HepG2 (cell line): Measurements from ENCODE around the gene ACTG2. TPM values are rescaled to one million over a fixed set of nuclear protein-coding genes. Genes with fewer than 3 reads are reported as not detected.

Experiments used
- ELF3 ChIP-seq: IDR thresholded peaks from 2 replicates; pipeline ENCODE4 v1.6.1; 2016; ENCODE audit warnings: missing genetic modification reagents, missing compliant biosample characterization
- ETV5 ChIP-seq: IDR thresholded peaks from 2 replicates; pipeline ENCODE4 v1.6.1; 2018; ENCODE audit warnings: missing biosample characterization, missing genetic modification reagents, inconsistent platforms, borderline replicate concordance
- FOXP1 ChIP-seq, 2 experiments: fragments of 450-650 bp in 1 of 2; IDR thresholded peaks; 2 replicates each; pipeline ENCODE4 v1.6.1; 2017 to 2018; ENCODE audit warnings: antibody characterized with exemption in 1 of 2
- MED8 ChIP-seq: sonication (generic); formaldehyde crosslinking; IDR thresholded peaks from 2 replicates; pipeline ENCODE4 v1.8.1; 2023; ENCODE audit warnings: mild to moderate bottlenecking, missing genetic modification reagents; ENCODE audit not compliant: insufficient replicate concordance
- MEIS2 ChIP-seq: sonication (generic); formaldehyde crosslinking; IDR thresholded peaks from 2 replicates; pipeline ENCODE4 v1.9.0; 2021; ENCODE audit warnings: mild to moderate bottlenecking, missing genetic modification reagents
- NFYB ChIP-seq: sonication (generic); formaldehyde crosslinking; IDR thresholded peaks from 2 replicates; pipeline ENCODE4 v1.4.0; 2020; ENCODE audit warnings: missing genetic modification reagents
- ONECUT2 ChIP-seq: sonication (generic); formaldehyde crosslinking; IDR thresholded peaks from 2 replicates; pipeline ENCODE4 v1.4.0; 2020; ENCODE audit warnings: missing genetic modification reagents
- PAWR ChIP-seq: sonication (generic); formaldehyde crosslinking; IDR thresholded peaks from 2 replicates; pipeline ENCODE4 v1.4.0; 2020; ENCODE audit warnings: missing genetic modification reagents, mild to moderate bottlenecking, borderline replicate concordance
- TCF7L2 ChIP-seq: IDR thresholded peaks from 2 replicates; pipeline ENCODE4 v1.6.1; 2011; ENCODE audit warnings: mild to moderate bottlenecking, low read depth, low read length, moderate library complexity
- TRAFD1 ChIP-seq: sonication (generic); formaldehyde crosslinking; IDR thresholded peaks from 2 replicates; pipeline ENCODE4 v1.5.1; 2020; ENCODE audit warnings: missing genetic modification reagents, mild to moderate bottlenecking, borderline replicate concordance
- ZBTB3 ChIP-seq: sonication (generic); formaldehyde crosslinking; IDR thresholded peaks from 2 replicates; pipeline ENCODE4 v1.4.0; 2020; ENCODE audit warnings: low read depth, mild to moderate bottlenecking, moderate library complexity, missing genetic modification reagents, borderline replicate concordance
- ZBTB7B ChIP-seq: sonication (generic); formaldehyde crosslinking; IDR thresholded peaks from 2 replicates; pipeline ENCODE4 v1.4.0; 2020; ENCODE audit warnings: missing genetic modification reagents
- ZNF367 ChIP-seq: sonication (generic); formaldehyde crosslinking; IDR thresholded peaks from 2 replicates; pipeline ENCODE4 v1.4.0; 2020; ENCODE audit warnings: missing genetic modification reagents, borderline replicate concordance
- ZNF589 ChIP-seq: sonication (generic); formaldehyde crosslinking; conservative IDR thresholded peaks from 2 replicates; pipeline ENCODE4 v1.8.0; 2022; ENCODE audit warnings: mild to moderate bottlenecking, moderate library complexity, missing genetic modification reagents
- ZNF713 ChIP-seq: sonication (generic); formaldehyde crosslinking; IDR thresholded peaks from 2 replicates; pipeline ENCODE4 v1.4.0; 2020; ENCODE audit warnings: mild to moderate bottlenecking, missing genetic modification reagents
- ZNF75D ChIP-seq: sonication (generic); formaldehyde crosslinking; IDR thresholded peaks from 2 replicates; pipeline ENCODE4 v1.8.1; 2023; ENCODE audit warnings: missing genetic modification reagents, mild to moderate bottlenecking, borderline replicate concordance
- polyA plus RNA-seq, 8 experiments: library from polyadenylated mRNA; depleted of rRNA in 3 of 8; stranded (reverse) in 7 of 8; unstranded in 1 of 8; fragments of >200 nt; fragmentation: Illumina TruSeq in 4 of 8; extraction: Trizol in 4 of 8; gene quantifications; 2 replicates each; pipeline versions ENCODE4 v1.2.1 to v1.2.3, GENCODE V29; 2011 to 2016; ENCODE audit warnings: low read depth in 4 of 8, missing spikeins in 1 of 8, mixed read lengths in 1 of 8; ENCODE audit not compliant: insufficient read depth in 1 of 8
- total RNA-seq, 5 experiments: library from RNA; depleted of rRNA; stranded (reverse); fragments of >200 nt; fragmentation: Illumina TruSeq; extraction: Trizol; gene quantifications; 2 replicates each; pipeline ENCODE4 v1.2.3, GENCODE V29; 2016; ENCODE audit warnings: low read depth in 1 of 5
- TF ChIP-seq, protein P1 (sequence below): IDR thresholded peaks from 2 replicates; pipeline ENCODE4 v1.6.1; 2016; ENCODE audit warnings: low read depth
- TF ChIP-seq, protein P2 (sequence below): sonication (generic); formaldehyde crosslinking; IDR thresholded peaks from 2 replicates; pipeline ENCODE4 v1.4.0; 2020; ENCODE audit warnings: missing genetic modification reagents, borderline replicate concordance
- TF ChIP-seq, protein P3 (sequence below): sonication (generic); formaldehyde crosslinking; IDR thresholded peaks from 2 replicates; pipeline ENCODE4 v1.4.0; 2020; ENCODE audit warnings: missing genetic modification reagents, low read depth, mild to moderate bottlenecking, borderline replicate concordance

Gene ACTG2
- total and polyA plus RNA-seq, 2 of the 13 experiments (the other 11 are each of a cell fraction or from before 2014, with no cell fraction given): 0.13 TPM; not detected in 1

DNA sequence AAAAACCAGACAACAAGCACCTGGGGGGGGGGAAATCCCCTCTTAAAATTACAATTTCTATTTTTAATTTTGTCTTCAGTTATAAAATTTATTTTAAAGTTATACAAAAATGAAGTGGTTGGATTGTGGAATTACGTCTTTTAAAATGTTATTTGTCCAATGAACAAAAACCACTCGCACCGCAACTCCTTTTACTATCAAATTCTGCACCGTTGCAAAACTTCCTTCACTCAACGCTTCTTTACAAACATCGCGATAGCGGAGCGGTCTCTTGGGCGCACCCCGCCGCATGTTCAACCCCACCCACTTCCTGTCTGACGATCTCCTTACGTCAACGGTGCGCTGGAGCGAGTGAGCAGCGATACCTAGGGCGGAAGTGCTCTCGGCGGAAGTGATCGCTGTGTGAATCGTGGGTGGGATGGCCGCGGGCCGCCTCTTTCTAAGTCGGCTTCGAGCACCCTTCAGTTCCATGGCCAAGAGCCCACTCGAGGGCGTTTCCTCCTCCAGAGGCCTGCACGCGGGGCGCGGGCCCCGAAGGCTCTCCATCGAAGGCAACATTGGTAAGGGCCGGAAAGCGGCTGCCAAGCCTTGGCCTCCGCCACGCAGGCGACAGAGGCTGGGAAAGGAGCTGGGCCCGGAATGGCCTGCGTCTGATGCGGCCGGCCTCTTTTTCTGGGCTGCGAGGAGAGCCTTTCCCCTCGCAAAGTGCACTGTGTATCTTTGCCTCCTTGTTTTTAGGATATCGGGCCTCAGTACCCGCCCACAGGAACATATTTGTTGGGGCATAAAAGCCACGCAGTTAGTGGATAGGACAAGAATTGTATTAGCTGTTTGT lies 33.9 kb downstream of the ACTG2 start, which contains the start of gene DGUOK (continued):
- TF ChIP-seq, protein P1, sequence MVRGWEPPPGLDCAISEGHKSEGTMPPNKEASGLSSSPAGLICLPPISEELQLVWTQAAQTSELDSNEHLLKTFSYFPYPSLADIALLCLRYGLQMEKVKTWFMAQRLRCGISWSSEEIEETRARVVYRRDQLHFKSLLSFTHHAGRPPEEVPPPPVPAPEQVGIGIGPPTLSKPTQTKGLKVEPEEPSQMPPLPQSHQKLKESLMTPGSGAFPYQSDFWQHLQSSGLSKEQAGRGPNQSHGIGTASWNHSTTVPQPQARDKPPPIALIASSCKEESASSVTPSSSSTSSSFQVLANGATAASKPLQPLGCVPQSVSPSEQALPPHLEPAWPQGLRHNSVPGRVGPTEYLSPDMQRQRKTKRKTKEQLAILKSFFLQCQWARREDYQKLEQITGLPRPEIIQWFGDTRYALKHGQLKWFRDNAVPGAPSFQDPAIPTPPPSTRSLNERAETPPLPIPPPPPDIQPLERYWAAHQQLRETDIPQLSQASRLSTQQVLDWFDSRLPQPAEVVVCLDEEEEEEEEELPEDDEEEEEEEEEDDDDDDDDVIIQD: peak; percentile 90
- TF ChIP-seq ZNF367 (CRISPR knock-in tag) (no peak), TRAFD1 (no peak), ZBTB3 (CRISPR knock-in tag) (peak; percentile 75; the same call in 1 of the 2 replicates), NFYB (CRISPR knock-in tag) (peak; percentile 70; the same call in 1 of the 2 replicates), ETV5 (CRISPR knock-in tag) (peak; percentile 99), TCF7L2 (no peak), ZNF589 (CRISPR knock-in tag) (0 out of 2 replicates have a peak, but pooled peaks have one; percentile 37), PAWR (CRISPR knock-in tag) (no peak; the same call in 1 of the 2 replicates), ZNF75D (CRISPR knock-in tag) (peak; percentile 85; the same call in 1 of the 2 replicates), ONECUT2 (CRISPR knock-in tag) (no peak), MEIS2 (CRISPR knock-in tag) (peak; percentile 48; the same call in 1 of the 2 replicates), ZNF713 (CRISPR knock-in tag) (0 out of 2 replicates have a peak, but pooled peaks have one; percentile 56), ELF3 (CRISPR knock-in tag) (peak; percentile 95), FOXP1 (IDR thresholded peaks at IDR 0.05) (no peak), FOXP1 (CRISPR knock-in tag; IDR thresholded peaks at IDR 0.05) (0 out of 2 replicates have a peak, but pooled peaks have one; percentile 24), ZBTB7B (CRISPR knock-in tag) (peak; percentile 85), MED8 (CRISPR knock-in tag) (no peak)
- TF ChIP-seq, protein P2, sequence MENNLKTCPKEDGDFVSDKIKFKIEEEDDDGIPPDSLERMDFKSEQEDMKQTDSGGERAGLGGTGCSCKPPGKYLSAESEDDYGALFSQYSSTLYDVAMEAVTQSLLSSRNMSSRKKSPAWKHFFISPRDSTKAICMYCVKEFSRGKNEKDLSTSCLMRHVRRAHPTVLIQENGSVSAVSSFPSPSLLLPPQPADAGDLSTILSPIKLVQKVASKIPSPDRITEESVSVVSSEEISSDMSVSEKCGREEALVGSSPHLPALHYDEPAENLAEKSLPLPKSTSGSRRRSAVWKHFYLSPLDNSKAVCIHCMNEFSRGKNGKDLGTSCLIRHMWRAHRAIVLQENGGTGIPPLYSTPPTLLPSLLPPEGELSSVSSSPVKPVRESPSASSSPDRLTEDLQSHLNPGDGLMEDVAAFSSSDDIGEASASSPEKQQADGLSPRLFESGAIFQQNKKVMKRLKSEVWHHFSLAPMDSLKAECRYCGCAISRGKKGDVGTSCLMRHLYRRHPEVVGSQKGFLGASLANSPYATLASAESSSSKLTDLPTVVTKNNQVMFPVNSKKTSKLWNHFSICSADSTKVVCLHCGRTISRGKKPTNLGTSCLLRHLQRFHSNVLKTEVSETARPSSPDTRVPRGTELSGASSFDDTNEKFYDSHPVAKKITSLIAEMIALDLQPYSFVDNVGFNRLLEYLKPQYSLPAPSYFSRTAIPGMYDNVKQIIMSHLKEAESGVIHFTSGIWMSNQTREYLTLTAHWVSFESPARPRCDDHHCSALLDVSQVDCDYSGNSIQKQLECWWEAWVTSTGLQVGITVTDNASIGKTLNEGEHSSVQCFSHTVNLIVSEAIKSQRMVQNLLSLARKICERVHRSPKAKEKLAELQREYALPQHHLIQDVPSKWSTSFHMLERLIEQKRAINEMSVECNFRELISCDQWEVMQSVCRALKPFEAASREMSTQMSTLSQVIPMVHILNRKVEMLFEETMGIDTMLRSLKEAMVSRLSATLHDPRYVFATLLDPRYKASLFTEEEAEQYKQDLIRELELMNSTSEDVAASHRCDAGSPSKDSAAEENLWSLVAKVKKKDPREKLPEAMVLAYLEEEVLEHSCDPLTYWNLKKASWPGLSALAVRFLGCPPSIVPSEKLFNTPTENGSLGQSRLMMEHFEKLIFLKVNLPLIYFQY (CRISPR knock-in tag): peak; percentile 66
- TF ChIP-seq, protein P3, sequence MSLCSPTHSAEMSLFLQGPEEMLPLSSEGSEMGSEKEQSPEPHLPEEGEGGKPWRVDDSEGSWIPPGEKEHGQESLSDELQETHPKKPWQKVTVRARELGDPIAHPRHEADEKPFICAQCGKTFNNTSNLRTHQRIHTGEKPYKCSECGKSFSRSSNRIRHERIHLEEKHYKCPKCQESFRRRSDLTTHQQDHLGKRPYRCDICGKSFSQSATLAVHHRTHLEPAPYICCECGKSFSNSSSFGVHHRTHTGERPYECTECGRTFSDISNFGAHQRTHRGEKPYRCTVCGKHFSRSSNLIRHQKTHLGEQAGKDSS (CRISPR knock-in tag): peak; percentile 81
